Adrenal gland (tissue), 12 donors: ENCODE results near the gene SIRPA. TPM values are rescaled to one million over a fixed set of nuclear protein-coding genes. Genes with fewer than 3 reads are reported as not detected.

Experiments used
- DNase-seq, 7 donors: peaks; one replicate each; pipeline ENCODE4 v3.0.0-alpha.2; 2019 to 2020
- H3K27ac ChIP-seq, 5 donors: fragments of 200-600 bp; sonication (generic) in 4 of 5; 1 replicate in 3 of 5; 2 replicates in 2 of 5; pipeline versions ENCODE4 v1.5.1 to v1.8.0; 2016 to 2020; ENCODE audit warnings: mild to moderate bottlenecking in 1 of 5
- H3K27me3 ChIP-seq: fragments of 200-600 bp; 2 replicates; pipeline ENCODE4 v1.8.0; 2021
- H3K36me3 ChIP-seq, 2 donors: fragments of 200-600 bp; replicated peaks in 1 of 2; 1 replicate in 1 of 2; 2 replicates in 1 of 2; pipeline versions ENCODE4 v1.5.1 to v1.8.0; 2018 to 2022
- H3K4me1 ChIP-seq, 2 donors: fragments of 200-600 bp; replicated peaks in 1 of 2; 1 replicate in 1 of 2; 2 replicates in 1 of 2; pipeline versions ENCODE4 v1.5.1 to v1.8.0; 2018 to 2021
- H3K4me3 ChIP-seq, 4 donors: fragments of 200-600 bp; sonication (generic) in 3 of 4; one replicate each; pipeline ENCODE4 v1.5.1; 2016 to 2018
- H3K9me3 ChIP-seq, 3 donors: fragments of 200-600 bp; sonication (generic) in 1 of 3; replicated peaks in 1 of 3; 1 replicate in 2 of 3; 2 replicates in 1 of 3; pipeline versions ENCODE4 v1.5.1 to v1.8.0; 2016 to 2021
- CTCF ChIP-seq, 6 experiments: fragments of 450-650 bp in 4 of 6; fragments of 200-600 bp in 2 of 6; sonication (generic) in 1 of 6; IDR thresholded peaks; 1 replicate in 5 of 6; 2 replicates in 1 of 6; pipeline versions ENCODE4 v1.5.1 to v1.8.0; 2016 to 2021; ENCODE audit warnings: antibody characterized with exemption in 6 of 6, mild to moderate bottlenecking in 2 of 6, moderate library complexity in 1 of 6
- POLR2A ChIP-seq, 2 donors: fragments of 450-650 bp; IDR thresholded peaks; one replicate each; pipeline ENCODE4 v1.6.1; 2017; ENCODE audit warnings: antibody characterized with exemption in 2 of 2, mild to moderate bottlenecking in 2 of 2, moderate library complexity in 1 of 2
- WGBS, 4 donors: extraction: QIAGEN DNeasy Blood & Tissue Kit in 2 of 4; methylation state at CpG; one replicate each; pipeline versions ENCODE4 v1.1.5 to v1.1.7; 2013 to 2017; 5-methylcytosine and 5-hydroxymethylcytosine counted together
- intact Hi-C, 2 donors: fragments of 100-400 bp; cut with DNase I; formaldehyde crosslinking; loops; one replicate each; pipeline versions ENCODE4 v1.14.1 to v1.15.0; 2022 to 2023
- polyA plus RNA-seq, 3 donors: library from polyadenylated mRNA; stranded (reverse); fragments of 200-250 nt in 2 of 3; fragments of 350-450 nt in 1 of 3; fragmentation: Illumina TruSeq in 1 of 3; extraction: RNeasy Lipid Tissue Mini Kit (QIAGEN cat#74804) in 1 of 3; gene quantifications; one replicate each; pipeline ENCODE4 v1.2.3, GENCODE V29; 2013 to 2014
- total RNA-seq, 9 donors: library from RNA; depleted of rRNA in 4 of 9; stranded (reverse); fragments of >200 nt in 4 of 9; fragments of 120-200 nt in 1 of 9; fragmentation: NEBNext Ultra II Directional in 1 of 9; extraction: Animal tissue kit (Norgen Biotek cat#: 25700) in 1 of 9; gene quantifications; one replicate each; pipeline versions ENCODE4 v1.1.0 to v1.2.4, GENCODE V29; 2013 to 2023
- donor health status: healthy with polysubstance abuse.
- donor health status: Bipolar disorder and iron deficiency.
- donor health status: DM: yes; HTN: yes; CAD: no.
- donor health status: DM: no; HTN: no; CAD: no.
- donor health status: DM: no; HTN: no; CAD: no.
- donor health status: DM: yes; HTN: yes; CAD: no.

The SIRPA gene
- total and polyA plus RNA-seq, 12 donors: 22.2 to 102 (median 71.1) TPM

GRCh38 chr20:1947535-1947846 is 52.3 kb downstream of the SIRPA start:
- peak overlapping the region in 1 of 5 donors; percentile 72 for H3K27ac ChIP-seq
- peak in 1 of 7 donors; percentile 50 for DNase-seq
- 69 to 83% (median 79%) methylated on average over 9 to 14 of the region's 14 CpGs for whole genome bisulfite sequencing, 4 donors
- no peak for TF ChIP-seq CTCF (IDR thresholded peaks at IDR 0.05)
- no peak for TF ChIP-seq POLR2A (IDR thresholded peaks at IDR 0.05)
- no peaks in the 10 kb centered on the region for H3K27me3 ChIP-seq
- no peaks in the 10 kb centered on the region for H3K9me3 ChIP-seq
- intact Hi-C loops: loop anchor here (10.0 kb wide), 2 partner anchors 53 to 143 kb away; partner anchors contain the start of gene SIRPA (in 1 of the 2)
- H3K36me3 ChIP-seq: no peaks in the 10 kb centered on the region
- H3K4me3 ChIP-seq: no peak overlapping the region
- H3K4me1 ChIP-seq: peaks cover 18 to 40% of the 10 kb centered on the region in 2 donors

DNA sequence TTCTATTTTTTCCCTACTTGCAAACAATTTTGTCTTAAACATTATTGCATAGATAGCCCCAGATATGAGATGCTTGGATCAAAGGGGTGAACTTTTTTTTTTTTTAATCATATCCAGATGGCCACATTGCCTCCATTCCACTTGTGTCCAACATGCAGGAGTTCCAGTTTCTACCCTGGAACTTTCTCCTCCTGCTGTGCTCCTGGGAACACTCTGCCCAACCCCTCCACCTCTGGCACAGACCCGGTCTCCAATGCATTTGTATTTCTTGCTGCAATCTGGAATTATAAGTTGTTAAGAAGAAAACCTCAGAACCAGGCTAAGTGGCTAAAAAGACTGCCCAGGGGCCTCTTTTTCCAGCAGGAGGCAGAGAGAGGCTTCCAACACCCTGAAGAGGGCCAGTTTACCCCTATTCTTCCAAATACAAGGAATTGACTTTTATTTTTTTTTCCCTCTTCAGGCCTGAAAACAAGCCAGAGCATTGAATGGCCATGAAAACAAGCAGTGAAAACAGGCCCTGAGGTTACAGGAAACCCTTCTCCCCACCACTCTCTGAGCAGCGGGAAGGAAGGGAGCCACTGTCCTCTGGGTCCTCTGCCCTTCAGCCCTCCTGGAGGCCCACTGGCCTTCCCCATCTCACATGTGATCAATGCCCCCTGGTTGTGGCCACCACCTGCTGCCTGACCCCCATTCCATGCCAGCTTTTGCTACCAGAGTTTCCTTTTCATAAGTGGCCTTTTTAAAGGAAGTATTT is 54.3 kb downstream of the SIRPA start:
- TF ChIP-seq CTCF (IDR thresholded peaks at IDR 0.05) (no peak), POLR2A (IDR thresholded peaks at IDR 0.05) (no peak)
- intact Hi-C loops: loop anchor here (10.0 kb wide), 2 partner anchors 55 to 145 kb away; partner anchors contain the start of gene SIRPA (in 1 of the 2)
- Histone ChIP-seq H3K27me3 (no peaks in the 10 kb centered on the region), H3K36me3 (no peaks in the 10 kb centered on the region), H3K9me3 (no peaks in the 10 kb centered on the region), H3K27ac (peak overlapping the region in 4 of 5 donors; percentile 7 to 68 (median 51)), H3K4me3 (no peak overlapping the region), H3K4me1 (peaks cover 12 to 30% of the 10 kb centered on the region in 2 donors)
- 53 to 77% (median 62%) methylated on average over 2 of the region's 2 CpGs for WGBS, 4 donors
- peak in 1 of 7 donors; percentile 43 for DNase-seq

DNA sequence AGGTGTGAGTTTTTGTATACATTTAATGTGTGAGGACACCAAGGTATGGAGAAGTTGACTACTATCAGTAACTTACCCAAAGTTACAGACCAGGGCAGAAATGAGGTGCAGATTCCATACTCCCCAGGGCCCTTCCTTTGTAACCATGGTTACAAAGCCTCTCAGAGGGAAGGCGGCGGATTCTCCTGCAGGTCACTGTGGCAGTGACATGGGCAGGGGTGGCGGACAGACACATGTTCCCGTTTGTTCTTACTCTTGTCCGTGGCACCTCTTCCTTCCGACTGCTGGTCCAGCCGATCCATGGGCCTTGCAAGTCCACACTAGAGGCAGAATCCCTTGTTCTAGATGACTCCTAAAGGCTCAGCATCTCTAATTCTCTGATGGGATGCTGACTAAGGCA is 55.6 kb downstream of the SIRPA start:
- intact Hi-C loops: no loop called here
- DNase-seq: peak in 1 of 7 donors; percentile 50

More for the DNA sequence above, 55.6 kb downstream of the SIRPA start:
- 87 to 93% (median 89%) methylated on average over 7 of the region's 7 CpGs for WGBS, 4 donors
- no peak overlapping the region for H3K27ac ChIP-seq
- H3K27me3 ChIP-seq: no peaks in the 10 kb centered on the region
- TF ChIP-seq POLR2A (IDR thresholded peaks at IDR 0.05) (no peak), CTCF (IDR thresholded peaks at IDR 0.05) (no peak)
- no peaks in the 10 kb centered on the region for H3K9me3 ChIP-seq
- peaks cover 4 to 23% of the 10 kb centered on the region in 2 donors for H3K4me1 ChIP-seq
- H3K4me3 ChIP-seq: no peak overlapping the region
- no peaks in the 10 kb centered on the region for H3K36me3 ChIP-seq
